GM19455 (cell line): ENCODE measurements around the gene MAP10.
"Not testable (repeated sequence)": the region's sequence is repeated elsewhere in the genome, so short reads cannot be mapped to it uniquely, and the experiment has no call there.

Source experiments
- ATAC-seq: cut with Tn5 transposase; IDR thresholded peaks from one replicate; pipeline ENCODE4 v1.9.1; 2021; ENCODE audit not compliant: unreplicated experiment

MAP10 gene, protein sequence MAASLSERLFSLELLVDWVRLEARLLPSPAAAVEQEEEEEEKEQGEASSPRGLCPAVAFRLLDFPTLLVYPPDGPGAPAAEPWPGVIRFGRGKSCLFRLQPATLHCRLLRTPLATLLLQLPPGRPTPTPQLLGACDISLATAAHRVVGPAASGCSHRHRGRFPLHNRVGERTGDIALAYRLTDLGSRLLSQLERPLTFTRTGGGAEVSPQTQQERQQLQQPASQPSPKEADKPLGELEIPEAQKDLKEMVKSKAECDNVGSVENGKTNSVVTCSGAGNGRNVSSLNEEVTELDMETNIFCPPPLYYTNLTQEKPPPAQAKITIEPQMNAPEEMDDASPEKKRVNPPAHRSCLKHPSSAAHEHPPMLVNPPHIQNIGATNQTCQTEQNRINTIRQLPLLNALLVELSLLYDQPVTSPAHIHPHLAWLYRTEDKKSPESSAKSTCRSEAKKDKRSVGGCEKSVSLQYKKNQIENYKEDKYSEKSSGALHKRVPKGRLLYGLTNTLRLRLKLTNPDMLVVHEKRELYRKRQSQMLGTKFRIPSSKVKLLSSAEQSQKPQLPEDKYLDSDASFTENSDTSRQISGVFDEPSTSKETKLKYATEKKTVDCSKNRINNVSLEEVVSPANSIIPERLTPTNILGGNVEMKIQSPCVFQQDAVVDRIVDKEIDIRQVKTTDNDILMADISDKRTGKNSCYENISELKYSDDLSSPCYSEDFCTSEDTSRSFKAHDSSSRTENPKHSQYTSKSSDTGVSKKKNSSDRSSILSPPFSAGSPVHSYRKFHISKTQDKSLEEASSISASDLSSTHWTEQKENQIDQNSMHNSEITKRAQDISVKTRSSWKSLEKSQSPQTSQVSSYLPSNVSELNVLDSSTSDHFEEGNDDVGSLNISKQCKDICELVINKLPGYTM

DNA sequence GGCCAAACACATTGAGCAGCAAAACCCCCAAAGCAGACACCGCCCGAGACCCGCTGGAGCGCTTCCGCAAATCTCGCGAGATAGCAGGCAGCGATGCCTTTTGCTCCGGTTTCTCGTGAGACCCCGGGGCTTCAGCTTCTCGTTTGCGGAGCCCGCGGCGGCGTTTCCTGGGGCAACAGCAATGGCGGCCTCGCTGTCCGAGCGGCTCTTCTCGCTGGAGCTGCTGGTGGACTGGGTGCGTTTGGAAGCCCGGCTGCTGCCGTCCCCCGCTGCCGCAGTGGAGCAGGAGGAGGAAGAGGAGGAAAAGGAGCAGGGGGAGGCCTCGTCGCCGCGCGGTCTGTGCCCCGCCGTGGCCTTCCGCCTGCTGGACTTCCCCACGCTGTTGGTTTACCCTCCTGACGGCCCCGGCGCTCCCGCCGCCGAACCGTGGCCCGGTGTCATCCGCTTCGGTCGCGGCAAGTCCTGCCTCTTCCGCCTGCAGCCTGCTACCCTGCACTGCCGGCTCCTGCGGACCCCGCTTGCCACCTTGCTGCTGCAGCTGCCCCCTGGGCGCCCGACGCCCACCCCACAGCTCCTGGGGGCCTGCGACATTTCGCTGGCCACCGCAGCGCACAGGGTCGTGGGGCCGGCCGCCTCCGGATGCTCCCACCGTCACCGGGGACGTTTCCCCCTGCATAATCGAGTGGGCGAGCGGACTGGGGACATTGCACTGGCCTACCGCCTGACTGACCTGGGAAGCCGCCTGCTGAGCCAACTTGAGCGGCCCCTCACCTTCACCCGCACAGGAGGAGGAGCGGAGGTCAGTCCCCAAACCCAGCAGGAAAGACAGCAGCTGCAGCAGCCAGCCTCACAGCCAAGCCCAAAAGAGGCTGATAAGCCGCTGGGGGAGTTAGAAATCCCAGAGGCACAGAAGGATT lies at the start of gene MAP10:
MAP10 (plus strand) TSS at position 148 of the 917 bp plus-strand sequence; CDS start at position 182, 34 bp downstream.
- ATAC-seq = peak; percentile 89

DNA sequence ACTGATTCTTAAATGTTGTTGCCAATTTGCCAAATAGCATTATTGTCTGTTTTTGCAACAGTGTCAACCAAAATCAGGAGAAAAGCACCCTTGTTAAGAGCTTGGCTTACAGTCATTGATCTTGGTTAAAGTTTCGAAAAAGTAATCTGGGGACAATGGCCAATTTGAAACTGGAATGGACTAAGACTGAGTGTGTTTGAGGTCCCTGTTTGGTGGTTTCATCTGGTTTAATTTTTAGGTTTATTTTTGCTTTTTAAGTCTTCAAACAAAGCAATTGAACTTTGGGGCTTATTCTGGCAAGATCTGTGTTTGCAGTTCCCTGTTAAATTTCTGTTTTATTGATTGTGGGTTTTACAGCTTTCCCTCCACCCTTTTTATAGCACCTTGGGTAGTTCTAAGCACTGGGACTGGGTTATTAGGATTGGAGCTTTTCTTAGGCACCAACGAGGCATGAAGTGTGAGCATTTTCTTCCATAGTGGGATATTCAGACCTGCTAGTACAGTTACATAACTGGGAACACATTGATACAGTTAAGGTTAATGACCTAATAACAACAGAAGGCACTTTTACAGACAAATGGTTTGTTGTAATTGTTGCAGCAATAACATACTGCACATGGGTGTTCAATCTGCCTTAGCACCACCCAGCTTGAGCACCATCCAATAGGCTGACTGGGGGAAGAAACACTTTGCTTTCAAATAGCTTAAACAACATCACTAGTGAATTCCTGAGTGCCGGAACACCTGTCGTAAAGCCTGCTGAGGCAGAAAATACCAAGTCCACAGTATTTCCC lies 40.6 kb upstream of the MAP10 start:
- ATAC-seq = no peak

DNA sequence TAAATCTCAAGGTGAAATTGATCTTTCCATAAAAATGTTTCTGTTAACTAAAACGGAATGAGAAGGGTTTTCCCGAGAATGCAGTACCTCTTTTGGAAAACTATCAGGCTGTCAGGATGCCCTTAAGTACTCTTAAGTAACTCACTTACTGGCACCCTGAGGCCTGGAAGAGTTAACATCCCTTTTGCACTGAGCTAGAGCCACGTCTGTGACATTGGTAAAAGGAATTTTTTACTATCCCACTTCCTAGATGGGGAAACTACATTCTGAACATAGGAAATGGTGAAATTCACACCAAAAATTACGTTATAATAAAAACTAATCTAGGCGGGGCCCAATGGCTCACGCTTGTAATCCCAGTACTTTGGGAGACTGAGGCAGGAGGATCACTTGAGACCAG lies 39.7 kb upstream of the MAP10 start:
- ATAC-seq = no peak

DNA sequence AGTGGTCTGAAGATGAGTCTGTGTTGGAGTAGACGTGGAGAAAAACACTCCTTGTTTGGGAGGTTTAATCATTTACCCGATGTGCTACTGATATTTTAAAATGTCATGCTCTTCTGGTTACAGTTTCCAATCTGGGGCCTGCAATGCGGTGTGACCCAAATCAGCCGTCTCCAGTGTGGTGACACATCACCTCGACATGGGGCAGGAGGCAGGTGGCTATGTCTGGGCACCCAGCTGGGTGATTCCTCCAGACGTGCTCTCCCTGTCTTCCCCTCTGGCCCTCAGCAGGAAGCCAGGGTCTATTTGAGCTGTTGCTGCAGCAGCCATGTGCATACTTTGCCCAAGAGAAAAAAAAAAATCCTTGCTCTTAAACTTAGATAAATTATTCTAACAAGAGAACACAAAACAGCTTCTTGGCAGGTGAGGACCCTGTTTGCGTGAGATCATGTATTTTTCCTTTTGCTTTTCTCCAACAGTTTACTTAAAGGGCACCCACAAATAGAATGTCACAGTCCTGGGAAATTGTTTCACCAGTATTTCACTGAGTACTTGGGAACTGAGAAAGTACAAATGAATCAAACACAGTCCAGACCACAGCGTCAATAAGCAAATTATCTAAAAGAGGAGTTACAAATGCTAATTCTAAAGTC lies 38.9 kb upstream of the MAP10 start:
- no peak for ATAC-seq

DNA sequence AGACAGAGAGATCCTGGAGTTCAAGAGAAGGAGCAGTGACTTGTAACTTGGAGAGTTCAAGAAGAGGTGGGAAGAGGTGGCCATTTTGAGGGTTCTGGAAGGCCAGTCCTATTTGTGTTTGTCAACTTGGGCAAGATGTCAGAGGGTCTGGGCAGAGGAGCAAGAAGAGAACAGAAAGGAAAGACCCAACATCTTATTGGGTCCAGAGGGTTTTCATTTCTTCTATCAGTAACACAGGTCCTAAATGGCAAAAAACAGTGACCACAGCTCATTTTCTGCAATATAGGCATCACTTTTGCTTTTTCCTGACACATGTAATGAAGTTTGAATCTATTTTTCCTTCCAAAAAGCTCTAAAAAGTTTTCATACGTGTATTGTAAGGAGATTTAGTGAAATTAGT lies 38.3 kb upstream of the MAP10 start:
- ATAC-seq = no peak

DNA sequence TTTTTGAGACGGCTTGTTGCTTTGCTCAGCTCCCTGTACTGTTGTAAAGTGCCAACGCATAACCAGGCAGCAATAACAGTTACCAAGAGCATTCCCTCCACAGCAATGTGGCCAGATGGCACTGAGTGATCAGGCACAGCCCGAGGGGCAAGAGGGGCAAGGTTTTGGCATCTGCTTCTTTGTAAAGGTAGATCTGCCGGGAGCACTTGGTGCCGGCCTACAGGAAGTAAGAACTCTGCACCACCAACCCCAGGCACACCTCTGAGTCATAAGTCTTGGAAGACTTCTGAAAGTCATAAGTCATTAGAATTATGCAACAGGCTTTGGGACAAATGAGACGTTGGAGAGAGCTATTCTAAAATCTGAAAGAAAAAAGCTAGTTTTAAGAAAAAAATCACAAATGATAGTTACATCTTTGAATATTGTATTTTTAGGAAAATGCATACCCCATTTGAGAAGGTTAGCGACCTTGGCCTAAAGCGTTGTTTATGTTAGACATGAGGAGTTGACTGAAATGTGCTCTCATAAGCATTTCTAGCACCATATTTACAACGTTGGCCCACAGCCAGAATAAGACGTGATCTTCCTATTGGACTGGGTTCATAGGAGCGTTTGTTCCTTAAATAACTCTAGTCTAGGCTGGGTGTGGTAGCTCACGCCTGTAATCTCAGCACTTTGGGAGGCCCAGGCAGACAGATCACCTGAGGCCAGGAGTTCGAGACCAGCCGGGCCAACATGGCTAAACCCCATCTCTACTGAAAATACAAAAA lies 37.7 kb upstream of the MAP10 start:
- ATAC-seq = no peak

DNA sequence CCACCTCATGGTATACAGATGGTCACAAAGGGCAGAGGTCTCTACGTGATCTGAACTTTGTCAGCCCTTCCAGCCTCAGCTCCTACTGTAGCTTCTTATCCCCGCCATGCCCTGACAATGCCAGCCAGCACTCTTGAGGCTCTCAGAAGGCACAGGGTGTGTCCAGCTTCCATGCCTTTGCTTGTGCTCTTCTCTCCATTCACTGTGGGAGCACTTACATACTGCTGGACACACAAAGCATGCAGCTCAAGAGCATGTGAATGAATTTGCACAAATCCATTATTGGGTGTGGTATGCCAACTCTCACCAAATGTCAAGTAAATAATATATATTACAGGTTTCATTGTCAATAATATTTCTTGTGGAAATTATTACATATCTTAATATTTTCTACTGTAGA lies 36.4 kb upstream of the MAP10 start:
- no peak for ATAC-seq

DNA sequence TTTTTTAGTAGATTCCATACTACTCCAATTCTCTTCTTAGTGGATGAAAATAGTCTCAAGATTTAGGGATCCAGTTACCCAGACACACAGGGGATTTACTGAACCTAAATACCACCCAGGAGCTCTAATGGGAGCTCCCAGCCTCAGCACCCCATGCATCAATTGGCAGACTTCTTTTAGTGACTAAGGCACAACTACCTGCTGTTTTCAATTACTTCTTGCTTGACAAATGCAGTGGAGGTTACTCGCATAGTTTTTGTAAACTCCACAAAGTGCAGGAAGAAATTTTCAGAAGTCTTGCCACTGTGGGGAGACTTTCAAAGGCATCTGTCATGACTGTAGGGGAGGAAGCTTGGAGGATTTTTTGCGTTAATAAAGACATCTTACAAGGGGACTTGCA lies 35.5 kb upstream of the MAP10 start:
- ATAC-seq = no peak

DNA sequence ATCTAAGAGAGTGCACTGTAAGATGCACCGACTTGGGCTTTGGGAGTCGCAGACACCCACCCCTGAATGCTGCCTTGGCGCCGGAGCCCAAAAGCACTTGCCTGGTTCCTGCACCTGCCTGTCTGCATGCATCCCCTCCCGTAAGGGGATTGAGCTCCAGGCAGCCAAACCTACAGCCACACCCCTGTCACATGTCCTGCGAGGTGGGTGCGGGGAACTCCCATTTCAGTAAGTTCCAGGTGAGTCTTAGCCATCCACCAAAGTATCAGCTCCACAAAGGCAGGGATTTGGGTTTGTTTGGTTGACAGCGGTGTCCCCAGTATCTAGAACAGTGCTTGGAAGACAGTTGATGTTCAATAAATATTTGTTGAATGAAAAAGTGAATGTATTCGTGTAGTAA lies 31.5 kb upstream of the MAP10 start:
- no peak for ATAC-seq

DNA sequence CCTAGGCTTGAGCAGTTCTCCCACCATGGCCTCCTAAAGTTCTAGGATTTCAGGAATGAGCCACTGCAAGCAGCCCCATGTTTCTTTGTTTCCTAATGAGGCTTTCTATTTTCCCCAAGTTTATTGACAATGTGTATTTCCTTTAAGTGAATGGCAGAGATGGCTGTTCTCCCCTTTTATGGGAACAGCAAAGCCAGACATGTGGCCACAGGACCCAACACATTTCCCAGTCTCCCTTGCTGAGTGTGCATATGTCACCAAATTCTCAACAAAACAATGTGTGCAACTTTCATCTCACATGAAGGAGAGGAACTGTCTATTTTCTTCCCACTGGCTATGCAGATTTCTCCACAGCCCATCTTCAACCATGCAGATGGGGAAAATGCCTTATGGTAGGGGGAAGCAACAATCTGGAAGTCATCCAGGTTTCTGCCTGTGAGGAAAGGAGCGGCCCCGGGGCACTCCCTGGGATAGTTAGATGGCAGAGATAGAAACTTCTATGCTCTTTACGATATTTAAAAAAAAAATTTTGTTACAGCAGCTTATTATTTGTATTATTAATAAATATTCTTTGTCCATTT lies 28.6 kb upstream of the MAP10 start:
- no peak for ATAC-seq

DNA sequence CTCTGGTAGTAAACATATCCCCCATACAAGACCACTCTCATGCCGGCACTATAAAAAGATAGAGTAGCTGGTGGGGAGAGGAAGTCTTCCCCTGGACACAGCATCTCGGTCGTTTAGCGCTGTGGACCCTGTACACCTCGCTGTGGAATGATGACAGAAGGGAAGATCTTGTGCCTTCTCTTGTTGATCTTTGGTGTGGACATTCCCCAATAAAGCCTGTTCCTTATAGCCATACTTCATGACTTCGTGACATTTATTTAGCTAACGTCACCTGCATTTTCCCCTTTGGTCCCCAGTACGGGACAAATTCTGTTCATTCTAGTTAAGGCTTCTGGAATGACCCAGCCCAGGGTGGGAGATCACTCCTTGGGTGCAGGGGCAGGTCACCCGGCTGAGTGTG lies 24.9 kb upstream of the MAP10 start:
- no peak for ATAC-seq

DNA sequence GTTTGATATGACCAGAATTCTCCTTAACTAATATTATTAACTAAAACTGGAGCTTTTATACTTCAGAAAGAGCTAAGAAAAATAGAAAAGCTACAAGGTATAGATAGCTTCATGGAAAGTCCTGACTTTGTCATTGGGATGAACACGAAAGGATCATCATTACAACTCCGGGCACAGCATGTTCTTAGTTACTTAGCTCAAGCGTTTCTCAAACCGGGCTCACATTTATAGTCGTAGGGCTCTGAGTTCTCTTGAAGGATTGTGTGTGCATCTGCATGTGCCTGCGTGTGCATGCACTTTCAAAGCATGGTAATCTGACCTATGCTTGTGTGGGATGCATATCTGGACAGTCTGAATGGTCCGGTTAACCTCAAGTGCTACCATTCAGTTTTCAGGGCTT lies 20.4 kb upstream of the MAP10 start:
- ATAC-seq = no peak

DNA sequence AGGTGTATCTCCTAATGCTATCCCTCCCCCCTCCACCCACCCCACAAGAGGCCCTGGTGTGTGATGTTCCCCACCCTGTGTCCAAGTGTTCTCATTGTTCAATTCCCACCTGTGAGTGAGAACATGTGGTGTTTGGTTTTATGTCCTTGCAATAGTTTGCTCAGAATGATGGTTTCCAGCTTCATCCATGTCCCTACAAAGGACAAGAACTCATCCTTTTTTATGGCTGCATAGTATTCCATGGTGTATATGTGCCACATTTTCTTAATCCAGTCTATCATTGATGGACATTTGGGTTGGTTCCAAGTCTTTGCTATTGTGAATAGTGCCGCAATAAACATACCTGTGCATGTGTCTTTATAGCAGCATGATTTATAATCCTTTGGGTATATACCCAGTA lies 19.6 kb upstream of the MAP10 start:
- ATAC-seq = not testable (repeated sequence)

DNA sequence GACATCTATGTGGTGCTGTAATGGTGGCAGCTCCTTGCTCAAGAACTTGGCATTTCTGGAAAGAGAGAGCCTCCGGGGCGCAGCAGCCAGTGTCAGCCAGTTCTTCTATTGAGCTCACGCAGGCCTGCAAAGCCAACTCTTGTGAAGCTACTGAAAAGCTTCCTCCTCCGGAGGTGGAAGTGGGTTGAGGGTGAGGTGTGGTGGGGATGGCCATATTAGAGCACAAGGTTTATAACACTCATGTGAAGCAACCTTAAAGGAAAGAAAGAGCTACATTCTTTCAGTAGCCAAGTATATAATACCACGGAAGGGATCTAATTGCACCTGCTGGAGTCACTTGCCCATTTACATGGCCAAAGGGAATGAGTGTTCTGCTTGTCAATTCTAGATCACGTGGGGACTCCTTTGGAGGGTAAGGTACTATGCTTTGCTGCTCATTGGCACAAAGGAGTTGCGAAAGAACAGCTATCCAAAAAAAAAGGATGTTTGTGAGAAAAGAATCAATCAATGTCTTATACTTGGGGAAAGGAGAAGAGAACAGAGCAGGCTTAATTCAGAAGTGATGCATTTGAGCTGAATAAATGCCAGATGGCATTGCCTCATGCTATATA lies 18.3 kb upstream of the MAP10 start:
- no peak for ATAC-seq

DNA sequence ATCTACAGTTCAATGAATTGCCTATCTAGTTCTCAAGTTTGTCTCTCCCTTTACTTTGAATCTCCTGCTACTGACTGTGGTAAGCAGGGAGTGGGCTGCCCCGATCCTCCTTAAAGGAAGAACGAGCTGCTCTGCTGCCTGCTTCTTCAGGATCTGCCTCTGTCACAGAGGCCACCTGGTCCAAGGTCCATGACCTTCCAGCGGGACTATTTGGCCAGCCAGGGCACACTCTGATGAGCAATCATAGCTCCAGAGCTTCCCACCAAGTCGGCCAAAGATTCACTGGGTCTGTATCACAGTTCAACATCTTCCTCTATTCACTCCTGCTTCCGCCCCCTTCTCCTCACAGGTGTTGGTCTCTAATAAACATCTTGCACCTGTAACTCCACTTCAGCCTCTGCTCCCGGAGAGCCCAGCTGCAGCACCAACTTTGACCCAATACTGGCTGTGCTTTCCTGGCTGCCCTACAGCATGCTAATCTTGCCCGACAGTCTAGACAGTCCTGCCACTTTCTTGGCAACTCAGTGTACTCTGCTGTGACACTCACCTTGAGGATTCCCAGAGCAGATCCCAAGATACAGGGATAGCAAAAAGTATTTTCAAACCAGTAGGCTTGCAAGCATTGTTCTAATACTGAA lies 16.9 kb upstream of the MAP10 start:
- no peak for ATAC-seq

DNA sequence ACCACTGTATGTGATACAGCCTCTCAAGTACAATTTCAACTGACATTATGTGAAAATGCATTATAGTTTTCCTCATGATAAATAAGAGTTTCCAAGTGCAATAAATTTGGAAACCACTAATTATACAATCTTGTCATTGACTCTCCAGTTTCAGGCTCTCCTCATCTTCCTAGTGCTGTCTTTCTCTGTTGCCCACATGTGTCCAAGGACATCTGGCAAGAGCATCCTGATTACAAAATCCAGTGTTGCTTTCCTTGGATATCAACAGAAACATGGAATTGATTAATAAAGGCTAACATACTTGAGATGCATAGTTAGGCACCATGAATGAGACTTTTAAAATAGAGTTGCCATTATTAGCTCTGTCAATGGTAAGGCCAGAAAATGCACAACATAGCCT lies 15.6 kb upstream of the MAP10 start:
- no peak for ATAC-seq

DNA sequence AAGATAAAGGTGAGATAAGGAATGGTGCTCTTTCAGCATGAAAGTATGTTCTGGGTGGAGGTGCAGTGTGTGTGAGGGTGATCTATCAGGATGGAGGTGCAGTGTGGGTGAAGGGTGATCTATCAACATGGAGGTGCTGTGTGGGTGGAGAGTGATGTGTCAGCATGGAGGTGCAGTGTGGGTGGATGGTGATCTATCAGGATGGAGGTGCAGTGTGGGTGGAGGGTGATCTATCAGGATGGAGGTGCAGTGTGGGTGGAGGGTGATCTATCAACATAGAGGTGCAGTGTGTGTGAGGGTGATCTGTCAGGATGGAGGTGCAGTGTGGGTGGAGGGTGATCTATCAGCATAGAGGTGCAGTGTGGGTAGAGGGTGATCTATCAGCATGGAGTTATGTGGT lies 12.3 kb upstream of the MAP10 start:
- no peak for ATAC-seq

DNA sequence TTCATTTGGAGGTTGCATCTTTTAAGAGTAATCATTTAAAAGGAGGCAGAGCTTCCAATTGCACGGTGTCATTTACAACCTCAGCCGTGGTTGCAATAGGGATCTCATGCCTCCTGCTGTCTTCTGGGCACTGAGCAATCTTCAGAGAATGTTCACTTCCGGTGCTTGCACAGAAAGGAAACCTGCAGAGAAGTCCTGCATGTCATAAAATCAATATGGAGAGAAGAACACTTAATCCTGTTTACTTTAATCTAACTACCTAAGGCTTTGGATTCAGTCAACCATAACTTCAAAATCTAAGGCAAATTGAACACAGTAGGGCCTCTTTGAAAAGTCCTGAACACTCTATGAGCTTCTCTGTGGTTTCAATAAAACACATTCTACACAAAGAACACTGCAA lies 11.3 kb upstream of the MAP10 start:
- ATAC-seq = no peak
